Keratinocyte (primary cell): ENCODE measurements around the gene GRAMD1A. TPM values are rescaled to one million over a fixed set of nuclear protein-coding genes. Genes with fewer than 3 reads are reported as not detected.

ENCODE experiments used
- DNase-seq: peaks from one replicate; pipeline ENCODE4 v3.0.0-alpha.2; 2011; ENCODE audit warnings: low read depth, missing footprints, low spot score
- FAIRE-seq: peaks from 2 replicates; lab custom pipeline; 2011; peaks lifted over from hg19 to GRCh38; lab: Jason Lieb, UNC
- H2AFZ ChIP-seq: 2 replicates; pipeline ENCODE4 v1.6.0; 2012; ENCODE audit warnings: low read length, control low read depth, inconsistent platforms; ENCODE audit not compliant: control insufficient read depth
- H3K27ac ChIP-seq: 2 replicates; pipeline ENCODE4 v1.5.1; 2011; ENCODE audit warnings: low read length; ENCODE audit not compliant: control insufficient read depth, insufficient read depth
- H3K27me3 ChIP-seq: 3 replicates; pipeline ENCODE4 v1.6.0; 2011; ENCODE audit warnings: low read length; ENCODE audit not compliant: control insufficient read depth, insufficient read depth; ENCODE audit errors: extremely low read depth
- H3K36me3 ChIP-seq, 2 experiments: 2 replicates in 1 of 2; 3 replicates in 1 of 2; pipeline ENCODE4 v1.5.1; 2011; ENCODE audit warnings: low read length in 2 of 2, mild to moderate bottlenecking in 1 of 2; ENCODE audit not compliant: control insufficient read depth in 2 of 2, insufficient read depth in 2 of 2; ENCODE audit errors: extremely low read depth in 1 of 2
- H3K4me1 ChIP-seq: 3 replicates; pipeline ENCODE4 v1.5.1; 2011; ENCODE audit warnings: low read length; ENCODE audit not compliant: control insufficient read depth, insufficient read depth; ENCODE audit errors: extremely low read depth
- H3K4me2 ChIP-seq: 3 replicates; pipeline ENCODE4 v1.6.0; 2011; ENCODE audit warnings: low read depth, low read length; ENCODE audit not compliant: control insufficient read depth, insufficient read depth; ENCODE audit errors: extremely low read depth
- H3K4me3 ChIP-seq, 3 experiments: fragments of 200-600 bp in 1 of 3; sonication (generic) in 1 of 3; 2 replicates in 2 of 3; 3 replicates in 1 of 3; pipeline ENCODE4 v1.5.1; 2011 to 2016; ENCODE audit warnings: low read length in 3 of 3, mild to moderate bottlenecking in 3 of 3, control low read depth in 2 of 3, inconsistent platforms in 1 of 3, low read depth in 1 of 3, mixed read lengths in 1 of 3, mixed run types in 1 of 3, moderate library complexity in 1 of 3; ENCODE audit not compliant: control insufficient read depth in 2 of 3, insufficient read depth in 2 of 3; ENCODE audit errors: extremely low read depth in 1 of 3
- H3K79me2 ChIP-seq: 2 replicates; pipeline ENCODE4 v1.6.0; 2012; ENCODE audit warnings: low read length; ENCODE audit not compliant: control insufficient read depth, insufficient read depth
- H3K9ac ChIP-seq: 3 replicates; pipeline ENCODE4 v1.6.0; 2011; ENCODE audit warnings: low read length; ENCODE audit not compliant: control insufficient read depth, insufficient read depth; ENCODE audit errors: extremely low read depth
- H3K9me1 ChIP-seq: 3 replicates; pipeline ENCODE4 v1.6.0; 2011; ENCODE audit warnings: low read length; ENCODE audit not compliant: control insufficient read depth, insufficient read depth; ENCODE audit errors: extremely low read depth
- H3K9me3 ChIP-seq: 2 replicates; pipeline ENCODE4 v1.5.1; 2012; ENCODE audit warnings: low read depth, low read length; ENCODE audit not compliant: control insufficient read depth
- H4K20me1 ChIP-seq: 3 replicates; pipeline ENCODE4 v1.6.0; 2011; ENCODE audit warnings: low read length; ENCODE audit not compliant: control insufficient read depth, insufficient read depth; ENCODE audit errors: extremely low read depth
- EZH2 ChIP-seq: IDR thresholded peaks from one replicate; pipeline ENCODE4 v1.6.1; 2012; ENCODE audit warnings: inconsistent platforms, mild to moderate bottlenecking, low read length, moderate library complexity
- dilution Hi-C: fragments of 300-500 bp; cut with MboI; formaldehyde crosslinking; loops from one replicate; pipeline ENCODE4 v1.7.0; 2020; ENCODE audit warnings: low sequenced_read_pairs; ENCODE audit not compliant: extremely low pct_ligation_motif_present
- polyA plus RNA-seq, 5 experiments: library from polyadenylated mRNA; depleted of rRNA in 3 of 5; stranded (reverse) in 3 of 5; stranded (forward) in 1 of 5; unstranded in 1 of 5; fragments of >200 nt; gene quantifications; 1 replicate in 1 of 5; 2 replicates in 3 of 5; 3 replicates in 1 of 5; pipeline versions ENCODE4 v1.2.1 to v1.2.3, GENCODE V29; 2011 to 2012; ENCODE audit warnings: missing spikeins in 2 of 5, low read depth in 1 of 5, low replicate concordance in 1 of 5
- TF ChIP-seq, protein P1 (sequence below), 3 experiments: IDR thresholded peaks in 1 of 3; conservative IDR thresholded peaks in 1 of 3; optimal IDR thresholded peaks in 1 of 3; 2 replicates in 2 of 3; 3 replicates in 1 of 3; pipeline versions ENCODE3 to v1.5.1; 2011; ENCODE audit warnings: low read length in 3 of 3, mild to moderate bottlenecking in 3 of 3, moderate library complexity in 2 of 3, control low read depth in 1 of 3, inconsistent platforms in 1 of 3; ENCODE audit not compliant: insufficient read depth in 2 of 3; ENCODE audit errors: extremely low read depth in 1 of 3

GRAMD1A gene
- polyA plus RNA-seq, 1 donor (not counting 4 experiments of a cell fraction or from before 2014, with no cell fraction given): 24.6 TPM

DNA sequence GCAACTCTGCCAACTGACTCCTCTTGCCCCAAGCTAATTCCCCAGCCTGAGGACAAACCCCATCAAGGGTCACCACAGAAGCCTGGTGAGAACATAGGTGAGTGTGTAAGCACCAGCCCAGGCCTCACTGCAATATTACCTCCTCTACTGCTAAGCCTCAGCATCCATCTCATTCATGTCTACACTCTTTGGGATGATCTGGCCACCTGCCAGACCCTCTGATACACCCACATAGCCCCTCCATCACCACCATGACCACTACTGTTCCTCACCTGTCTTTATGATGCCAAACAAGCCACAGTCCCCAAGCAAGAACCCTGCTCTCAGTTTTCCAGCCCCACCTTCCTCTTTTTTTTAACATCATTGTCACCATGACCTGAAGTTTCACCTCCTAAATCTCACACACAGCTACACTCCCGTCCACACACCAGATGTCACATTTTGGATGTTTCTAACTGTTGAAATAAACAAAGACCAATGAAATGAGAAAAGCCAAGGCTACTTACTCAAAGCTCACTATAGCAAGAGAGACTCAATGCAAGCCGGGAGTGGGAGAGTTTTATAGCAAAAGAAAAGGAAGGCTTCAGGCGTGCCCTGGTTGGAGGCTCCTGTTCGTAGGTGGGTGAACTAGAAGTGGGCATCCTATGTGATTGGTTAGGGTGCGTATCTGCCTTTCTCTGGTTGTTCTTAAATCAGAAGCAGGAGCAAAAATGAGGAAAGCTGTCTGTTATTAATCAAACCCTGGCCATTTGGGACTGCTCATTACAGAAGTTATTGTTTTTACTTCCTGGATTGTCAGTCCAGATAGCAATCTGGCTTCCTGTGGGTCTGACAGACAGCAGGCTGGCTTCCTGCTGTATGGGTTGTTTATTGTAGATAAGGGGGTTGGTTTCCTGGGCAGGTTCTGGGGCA, 38.1 kb upstream of the GRAMD1A start:
- dilution Hi-C loops: no loop called here
- Histone ChIP-seq H4K20me1 (no peaks in the 10 kb centered on the region), H3K79me2 (peaks cover 5% of the 10 kb centered on the region), H2AFZ (no peak overlapping the region), H3K27ac (no peak overlapping the region), H3K9ac (no peak overlapping the region), H3K27me3 (no peaks in the 10 kb centered on the region), H3K9me3 (peaks cover 24% of the 10 kb centered on the region), H3K4me3 (no peak overlapping the region), H3K36me3 (peaks cover 5 to 19% of the 10 kb centered on the region in 2 experiments), H3K4me1 (peaks cover 10% of the 10 kb centered on the region), H3K4me2 (peak overlapping the region; percentile 91), H3K9me1 (no peaks in the 10 kb centered on the region)
- peak; percentile 29 for FAIRE-seq
- DNase-seq: no peak
- TF ChIP-seq EZH2: no peak
- TF ChIP-seq, protein P1, sequence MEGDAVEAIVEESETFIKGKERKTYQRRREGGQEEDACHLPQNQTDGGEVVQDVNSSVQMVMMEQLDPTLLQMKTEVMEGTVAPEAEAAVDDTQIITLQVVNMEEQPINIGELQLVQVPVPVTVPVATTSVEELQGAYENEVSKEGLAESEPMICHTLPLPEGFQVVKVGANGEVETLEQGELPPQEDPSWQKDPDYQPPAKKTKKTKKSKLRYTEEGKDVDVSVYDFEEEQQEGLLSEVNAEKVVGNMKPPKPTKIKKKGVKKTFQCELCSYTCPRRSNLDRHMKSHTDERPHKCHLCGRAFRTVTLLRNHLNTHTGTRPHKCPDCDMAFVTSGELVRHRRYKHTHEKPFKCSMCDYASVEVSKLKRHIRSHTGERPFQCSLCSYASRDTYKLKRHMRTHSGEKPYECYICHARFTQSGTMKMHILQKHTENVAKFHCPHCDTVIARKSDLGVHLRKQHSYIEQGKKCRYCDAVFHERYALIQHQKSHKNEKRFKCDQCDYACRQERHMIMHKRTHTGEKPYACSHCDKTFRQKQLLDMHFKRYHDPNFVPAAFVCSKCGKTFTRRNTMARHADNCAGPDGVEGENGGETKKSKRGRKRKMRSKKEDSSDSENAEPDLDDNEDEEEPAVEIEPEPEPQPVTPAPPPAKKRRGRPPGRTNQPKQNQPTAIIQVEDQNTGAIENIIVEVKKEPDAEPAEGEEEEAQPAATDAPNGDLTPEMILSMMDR (optimal IDR thresholded peaks at IDR 0.05 in 1 of 3, IDR thresholded peaks at IDR 0.05 in 1 of 3, conservative IDR thresholded peaks at IDR 0.05 in 1 of 3; ENCODE audit: extremely low read depth in 1 of 3, insufficient read depth in 2 of 3, low read length in 3 of 3): no peak

DNA sequence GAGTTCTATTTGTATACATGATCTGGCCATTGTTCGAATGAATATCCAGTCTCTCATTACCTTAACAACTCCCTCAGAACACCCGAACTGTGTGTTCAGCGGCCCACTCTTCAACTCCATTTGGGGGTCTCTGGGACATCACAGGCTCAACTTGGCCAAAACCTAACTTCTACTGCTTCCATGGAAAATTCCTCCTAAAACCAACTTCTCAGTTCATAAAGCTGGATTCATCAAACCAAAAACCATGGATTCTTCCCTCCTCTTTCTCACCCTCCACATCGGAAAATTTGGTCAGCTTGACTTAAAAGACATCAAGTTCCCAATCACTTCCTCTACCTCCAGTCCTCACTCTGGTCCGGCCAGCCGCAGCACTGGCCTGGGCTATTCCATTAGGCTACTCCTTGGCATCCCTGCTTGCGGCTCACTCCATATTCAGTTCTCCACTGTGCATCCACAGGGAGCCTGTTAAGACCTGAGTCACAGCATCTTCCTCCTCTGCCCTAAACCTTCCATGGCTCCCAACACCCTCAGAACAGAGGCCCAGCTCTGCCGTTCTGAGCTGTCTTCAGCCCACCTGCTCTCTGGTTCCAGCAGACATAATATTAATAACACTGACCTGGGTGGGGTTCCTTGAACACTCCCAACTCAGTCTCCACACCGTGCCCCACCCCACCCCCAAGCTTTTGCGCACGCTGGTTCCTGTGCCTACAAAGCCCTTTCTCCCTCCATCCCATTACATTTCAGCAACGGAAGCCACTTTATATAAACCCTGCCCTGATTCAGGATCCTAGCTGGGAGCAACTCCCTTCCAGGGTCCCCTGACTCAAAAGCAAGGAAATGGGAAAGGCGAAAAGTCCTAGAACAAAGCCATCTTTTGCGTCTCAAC, 37.2 kb upstream of the GRAMD1A start:
- no peak for FAIRE-seq

More for the DNA sequence above, 37.2 kb upstream of the GRAMD1A start:
- peak overlapping the region; percentile 60 for H3K9ac ChIP-seq
- H3K27me3 ChIP-seq: no peaks in the 10 kb centered on the region
- peak overlapping the region; percentile 67 to 84 (median 73) for H3K4me3 ChIP-seq
- peaks cover 17% of the 10 kb centered on the region for H3K9me3 ChIP-seq
- H3K36me3 ChIP-seq: peaks cover 5 to 15% of the 10 kb centered on the region in 2 experiments
- no peak for TF ChIP-seq EZH2
- TF ChIP-seq, protein P1 (optimal IDR thresholded peaks at IDR 0.05 in 1 of 3, IDR thresholded peaks at IDR 0.05 in 1 of 3, conservative IDR thresholded peaks at IDR 0.05 in 1 of 3; ENCODE audit: extremely low read depth in 1 of 3, insufficient read depth in 2 of 3, low read length in 3 of 3): no peak
- peaks cover 10% of the 10 kb centered on the region for H3K4me1 ChIP-seq
- H3K27ac ChIP-seq: no peak overlapping the region
- no peaks in the 10 kb centered on the region for H4K20me1 ChIP-seq
- H2AFZ ChIP-seq: peak overlapping the region; percentile 38
- peaks cover 5% of the 10 kb centered on the region for H3K79me2 ChIP-seq
- H3K9me1 ChIP-seq: no peaks in the 10 kb centered on the region
- DNase-seq: no peak
- dilution Hi-C loops: no loop called here
- peak overlapping the region; percentile 91 for H3K4me2 ChIP-seq
